ENCODE measurements around the gene PCDHA10.
"Not testable (repeated sequence)": the region's sequence is repeated elsewhere in the genome, so short reads cannot be mapped to it uniquely, and the experiment has no call there.

Gene PCDHA10

GRCh38 chr5:140842798-140843733 is 12.6 kb upstream of the PCDHA10 start:
- no peak for DNase-seq

GRCh38 chr5:140848139-140849102 is 7.3 kb upstream of the PCDHA10 start, which contains the start of gene PCDHA9:
TSS of gene PCDHA9 (plus strand) at chr5:140848382. CDS start at chr5:140848496, 114 bp downstream.
- DNase-seq, result not testable (repeated sequence)

- DNase-seq, result not testable (repeated sequence)
Measured at GRCh38 chr5:140849831-140850634, 5.7 kb upstream of the PCDHA10 start.

- no peak for DNase-seq
Measured at GRCh38 chr5:140857177-140857986, 1.7 kb downstream of the PCDHA10 start.

DNA sequence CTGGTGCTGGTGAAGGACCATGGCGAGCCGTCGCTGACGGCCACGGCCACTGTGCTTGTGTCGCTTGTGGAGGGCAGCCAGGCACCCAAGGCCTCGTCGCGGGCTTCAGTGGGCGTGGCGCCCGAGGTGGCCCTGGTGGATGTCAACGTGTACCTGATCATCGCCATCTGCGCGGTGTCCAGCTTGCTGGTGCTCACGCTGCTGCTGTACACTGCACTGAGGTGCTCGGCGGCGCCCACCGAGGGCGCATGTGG is 2.2 kb downstream of the PCDHA10 start:
- no peak for DNase-seq

DNA sequence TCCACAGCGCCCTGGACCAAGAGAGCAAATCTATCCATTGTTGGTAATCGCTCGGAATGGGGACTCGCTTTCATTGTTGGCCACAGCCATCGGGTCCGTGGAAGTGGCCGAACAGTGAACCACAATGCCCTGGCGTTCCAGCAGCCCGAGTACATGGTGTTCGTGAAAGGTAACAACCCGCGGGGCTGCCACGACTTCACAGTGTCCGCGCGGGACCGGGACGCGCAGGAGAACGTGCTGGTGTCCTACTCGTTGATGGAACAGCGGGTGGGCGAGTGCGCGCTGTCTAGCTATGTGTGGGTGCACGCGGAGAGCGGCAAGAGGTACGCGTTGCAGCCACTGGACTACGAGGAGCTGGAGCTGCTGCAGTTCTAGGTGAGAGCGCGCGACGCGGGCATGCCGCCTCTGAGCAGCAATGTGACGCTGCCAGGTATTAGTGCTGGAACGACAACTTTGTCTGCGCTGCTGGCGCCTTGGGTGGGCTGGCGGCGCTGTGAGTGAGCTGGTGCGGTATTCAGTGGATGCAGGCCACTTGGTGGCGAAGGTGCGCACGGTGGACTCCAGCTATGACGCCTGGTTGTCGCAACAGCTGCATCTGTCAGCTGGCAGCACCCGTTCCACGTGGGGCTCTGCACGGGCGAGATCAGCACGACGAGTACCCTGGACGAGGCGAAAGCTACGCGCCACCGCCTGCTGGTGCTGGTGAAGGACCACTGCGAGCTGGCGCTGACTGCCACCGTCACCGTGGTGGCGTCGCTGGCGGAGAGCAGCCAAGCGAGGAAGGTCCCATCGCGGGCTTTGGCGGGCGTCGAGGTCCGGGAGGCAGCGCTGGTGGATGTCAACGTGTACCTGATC is 7.0 kb downstream of the PCDHA10 start:
- no peak for DNase-seq

DNA sequence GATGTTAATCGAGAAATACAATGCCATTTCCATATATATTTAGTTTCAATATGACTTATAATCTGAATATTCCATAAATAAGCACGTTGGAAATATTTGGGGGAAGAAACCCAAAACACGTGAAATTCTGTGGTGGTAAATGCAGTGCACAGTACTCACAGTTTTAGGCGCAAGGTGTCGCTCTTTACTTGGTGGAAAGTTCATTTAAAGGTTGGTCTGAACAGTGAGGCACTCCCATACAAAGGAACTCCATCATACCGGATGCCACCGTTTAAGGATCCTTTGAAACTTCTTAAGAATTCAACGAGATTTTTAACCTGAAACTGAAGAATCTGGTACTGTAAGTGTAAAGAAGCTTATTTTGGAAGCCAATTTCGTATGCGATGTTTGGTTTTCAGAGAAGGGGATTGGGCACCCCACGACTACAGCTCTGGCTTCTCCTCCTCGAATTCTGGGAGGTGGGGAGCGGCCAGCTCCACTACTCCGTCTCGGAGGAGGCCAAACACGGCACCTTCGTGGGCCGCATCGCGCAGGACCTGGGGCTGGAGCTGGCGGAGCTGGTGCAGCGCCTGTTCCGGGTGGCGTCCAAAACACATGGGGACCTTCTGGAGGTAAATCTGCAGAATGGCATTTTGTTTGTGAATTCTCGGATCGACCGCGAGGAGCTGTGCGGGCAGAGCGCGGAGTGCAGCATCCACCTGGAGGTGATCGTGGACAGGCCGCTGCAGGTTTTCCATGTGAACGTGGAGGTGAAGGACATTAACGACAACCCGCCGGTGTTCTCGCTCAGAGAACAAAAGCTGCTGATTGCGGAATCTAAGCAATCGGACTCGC is 13.2 kb downstream of the PCDHA10 start, which contains the start of gene PCDHA11:
PCDHA11 (plus strand) TSS at position 237 of the 834 bp plus-strand sequence; CDS start at position 384, 147 bp downstream.
- DNase-seq, result peak; percentile 83

DNA sequence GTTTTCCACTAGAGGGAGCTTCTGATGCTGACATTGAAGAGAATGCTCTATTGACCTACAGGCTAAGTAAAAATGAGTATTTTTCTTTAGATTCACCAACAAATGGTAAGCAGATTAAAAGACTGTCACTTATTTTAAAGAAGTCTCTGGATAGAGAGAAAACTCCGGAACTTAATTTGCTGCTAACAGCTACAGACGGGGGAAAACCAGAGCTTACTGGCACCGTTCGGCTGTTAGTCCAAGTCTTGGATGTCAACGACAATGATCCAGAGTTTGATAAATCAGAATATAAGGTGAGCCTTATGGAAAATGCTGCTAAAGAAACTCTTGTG is 13.8 kb downstream of the PCDHA10 start:
- peak; percentile 56 for DNase-seq

DNA sequence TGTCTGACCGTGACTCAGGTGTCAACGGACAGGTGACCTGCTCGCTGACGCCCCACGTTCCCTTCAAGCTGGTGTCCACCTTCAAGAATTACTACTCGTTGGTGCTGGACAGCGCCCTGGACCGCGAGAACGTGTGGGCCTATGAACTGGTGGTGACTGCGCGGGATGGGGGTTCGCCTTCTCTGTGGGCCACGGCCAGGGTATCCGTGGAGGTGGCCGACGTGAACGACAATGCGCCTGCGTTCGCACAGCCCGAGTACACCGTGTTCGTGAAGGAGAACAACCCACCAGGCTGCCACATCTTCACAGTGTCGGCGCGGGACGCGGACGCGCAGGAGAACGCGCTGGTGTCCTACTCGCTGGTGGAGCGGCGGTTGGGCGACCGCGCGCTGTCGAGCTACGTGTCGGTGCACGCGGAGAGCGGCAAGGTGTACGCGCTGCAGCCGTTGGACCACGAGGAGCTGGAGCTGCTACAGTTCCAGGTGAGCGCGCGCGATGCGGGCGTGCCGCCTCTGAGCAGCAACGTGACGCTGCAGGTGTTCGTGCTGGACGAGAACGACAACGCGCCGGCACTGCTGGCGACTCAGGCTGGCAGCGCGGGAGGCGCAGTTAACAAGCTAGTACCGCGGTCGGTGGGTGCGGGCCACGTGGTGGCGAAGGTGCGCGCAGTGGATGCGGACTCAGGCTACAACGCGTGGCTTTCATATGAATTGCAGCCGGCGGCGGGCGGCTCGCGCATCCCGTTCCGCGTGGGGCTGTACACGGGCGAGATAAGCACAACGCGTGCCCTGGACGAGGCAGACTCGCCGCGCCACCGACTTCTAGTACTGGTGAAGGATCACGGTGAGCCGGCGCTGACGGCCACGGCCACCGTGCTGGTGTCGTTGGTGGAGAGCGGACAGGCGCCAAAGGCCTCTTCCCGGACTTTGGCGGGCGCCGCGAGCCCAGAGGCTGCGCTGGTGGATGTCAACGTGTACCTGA is 14.8 kb downstream of the PCDHA10 start:
- no peak for DNase-seq

GRCh38 chr5:140875085-140876065 is 19.7 kb downstream of the PCDHA10 start, which contains the start of gene PCDHA12:
TSS of gene PCDHA12 (plus strand) at chr5:140875308. CDS start at chr5:140875473, 165 bp downstream.
- DNase-seq, result no peak

GRCh38 chr5:140876541-140877261 is 21.0 kb downstream of the PCDHA10 start:
- DNase-seq, result not testable (repeated sequence)

DNA sequence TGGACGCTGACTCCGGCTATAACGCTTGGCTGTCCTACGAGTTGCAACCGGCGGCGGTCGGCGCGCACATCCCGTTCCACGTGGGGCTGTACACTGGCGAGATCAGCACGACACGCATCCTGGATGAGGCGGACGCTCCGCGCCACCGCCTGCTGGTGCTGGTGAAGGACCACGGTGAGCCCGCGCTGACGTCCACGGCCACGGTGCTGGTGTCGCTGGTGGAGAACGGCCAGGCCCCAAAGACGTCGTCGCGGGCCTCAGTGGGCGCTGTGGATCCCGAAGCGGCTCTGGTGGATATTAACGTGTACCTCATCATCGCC is 21.5 kb downstream of the PCDHA10 start:
- DNase-seq, result no peak

DNA sequence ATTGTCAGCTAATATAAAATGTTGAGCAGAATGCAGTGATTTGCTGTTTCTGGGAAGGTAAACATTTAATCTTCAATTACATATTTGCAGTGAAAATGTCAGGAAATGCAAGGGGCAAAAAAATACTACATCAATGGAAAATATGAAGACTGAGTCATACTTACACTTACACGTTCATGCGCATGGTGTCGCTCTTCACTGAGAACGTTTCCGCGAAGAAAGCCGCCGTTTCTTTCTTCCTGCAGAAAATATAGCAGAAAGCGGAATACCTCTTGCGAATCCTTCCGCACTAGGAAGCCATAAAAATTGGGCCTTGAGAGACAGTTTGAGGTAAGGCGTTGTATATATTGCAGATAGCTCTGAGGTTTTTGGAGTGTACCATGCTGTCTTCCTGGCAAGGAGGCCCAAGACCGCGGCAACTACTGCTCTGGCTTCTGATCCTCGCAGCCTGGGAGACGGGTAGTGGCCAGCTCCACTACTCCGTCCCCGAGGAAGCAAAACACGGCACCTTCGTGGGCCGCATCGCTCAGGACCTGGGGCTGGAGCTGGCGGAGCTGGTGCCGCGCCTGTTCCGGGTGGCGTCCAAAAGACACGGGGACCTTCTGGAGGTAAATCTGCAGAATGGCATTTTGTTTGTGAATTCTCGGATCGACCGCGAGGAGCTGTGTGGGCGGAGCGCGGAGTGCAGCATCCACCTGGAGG is 26.3 kb downstream of the PCDHA10 start, which contains the start of gene PCDHA13:
PCDHA13 (plus strand) TSS at position 236 of the 702 bp plus-strand sequence; CDS start at position 381, 145 bp downstream.
- no peak for DNase-seq

GRCh38 chr5:140882591-140882899 is 26.8 kb downstream of the PCDHA10 start:
- no peak for DNase-seq

GRCh38 chr5:140883373-140883772 is 27.7 kb downstream of the PCDHA10 start:
- no peak for DNase-seq

Data from NCI-H1694 (cell line).